PC-9 (cell line): ENCODE results near the gene PTPN22. TPM values are rescaled to one million over a fixed set of nuclear protein-coding genes. Genes with fewer than 3 reads are reported as not detected.

Experiments
- BruUV-seq: library from RNA; stranded (reverse); fragments of 400-500 nt; replicated peaks from 2 replicates; lab custom pipeline; 2021; lab: Mats Ljungman, UMichigan
- CTCF ChIA-PET: fragments of 300-600 bp; sonication (Branson Sonifier 250); formaldehyde crosslinking; loops from one replicate; lab custom pipeline; 2022; ENCODE audit warnings: antibody characterized with exemption; lab: Charles Lee
- POLR2A ChIA-PET: fragments of 300-600 bp; sonication (Branson Sonifier 250); formaldehyde crosslinking; loops from one replicate; lab custom pipeline; 2022; ENCODE audit warnings: antibody characterized with exemption; ENCODE audit not compliant: unreplicated experiment; lab: Charles Lee
- DNase-seq, 2 experiments: peaks; one replicate each; pipeline versions ENCODE4 v3.0.0 to v3.0.0-alpha.2; 2015 to 2022; ENCODE audit warnings: mixed read lengths in 1 of 2
- H2AFZ ChIP-seq: fragments of 200-600 bp; sonication (generic); 2 replicates; pipeline ENCODE4 v1.8.1; 2017; ENCODE audit warnings: antibody characterized with exemption
- H3F3A ChIP-seq: fragments of 200-600 bp; sonication (generic); 2 replicates; pipeline ENCODE4 v1.8.1; 2017; ENCODE audit warnings: antibody characterized with exemption, mild to moderate bottlenecking, low read depth; ENCODE audit not compliant: insufficient read depth
- H3K27ac ChIP-seq: fragments of 200-600 bp; sonication (generic); 2 replicates; pipeline ENCODE4 v1.6.1; 2016; ENCODE audit warnings: mixed run types
- H3K27me3 ChIP-seq: fragments of 200-600 bp; sonication (generic); 2 replicates; pipeline ENCODE4 v1.6.1; 2016; ENCODE audit warnings: low read depth, mixed run types; ENCODE audit not compliant: insufficient read depth
- H3K36me3 ChIP-seq: fragments of 200-600 bp; sonication (generic); 2 replicates; pipeline ENCODE4 v1.6.1; 2016; ENCODE audit warnings: low read depth, mixed run types
- H3K4me1 ChIP-seq: fragments of 200-600 bp; sonication (generic); replicated peaks from 2 replicates; pipeline ENCODE4 v1.6.1; 2016; ENCODE audit warnings: mixed run types; ENCODE audit not compliant: insufficient read depth
- H3K4me2 ChIP-seq: fragments of 200-600 bp; sonication (generic); 2 replicates; pipeline ENCODE4 v1.6.1; 2017; ENCODE audit warnings: mixed run types
- H3K4me3 ChIP-seq: fragments of 200-600 bp; sonication (generic); 2 replicates; pipeline ENCODE4 v1.6.1; 2016; ENCODE audit warnings: mixed run types
- H3K79me2 ChIP-seq: fragments of 200-600 bp; sonication (generic); 2 replicates; pipeline ENCODE4 v1.6.1; 2017; ENCODE audit warnings: low read depth, mixed run types
- H3K9me2 ChIP-seq: fragments of 200-600 bp; sonication (generic); 2 replicates; pipeline ENCODE4 v1.8.1; 2017; ENCODE audit warnings: mild to moderate bottlenecking; ENCODE audit not compliant: insufficient read depth
- H3K9me3 ChIP-seq: fragments of 200-600 bp; sonication (generic); 2 replicates; pipeline ENCODE4 v1.8.1; 2016; ENCODE audit warnings: low read depth; ENCODE audit not compliant: insufficient read depth
- H4K20me1 ChIP-seq: fragments of 200-600 bp; sonication (generic); 2 replicates; pipeline ENCODE4 v1.8.1; 2017; ENCODE audit not compliant: insufficient read depth
- CTCF ChIP-seq: fragments of 200-600 bp; sonication (generic); conservative IDR thresholded peaks from 2 replicates; pipeline ENCODE4 v1.6.1; 2017; ENCODE audit warnings: mixed run types, antibody characterized with exemption, mild to moderate bottlenecking, moderate library complexity
- EZH2 ChIP-seq: fragments of 200-600 bp; sonication (generic); IDR thresholded peaks from 2 replicates; pipeline ENCODE4 v1.8.0; 2017; ENCODE audit warnings: antibody characterized with exemption, low read depth
- intact Hi-C: fragments of 100-400 bp; cut with micrococcal nuclease; formaldehyde crosslinking; loops from one replicate; pipeline ENCODE4 v1.10.0; 2022; ENCODE audit not compliant: unreplicated experiment
- total RNA-seq: library from RNA; stranded (reverse); gene quantifications from 2 replicates; pipeline ENCODE4 v1.2.3, GENCODE V29; 2021

The PTPN22 gene
- total RNA-seq, 1 experiment from 2014 or later = 0.11 TPM

GRCh38 chr1:113860891-113861290 is 10.6 kb downstream of the PTPN22 start:
- DNase-seq = no peak
- Histone ChIP-seq H3K4me1 (no peaks in the 10 kb centered on the region), H3K4me2 (no peak overlapping the region), H3K27ac (no peak overlapping the region), H3K9me3 (no peaks in the 10 kb centered on the region), H3K36me3 (no peaks in the 10 kb centered on the region), H3K9me2 (no peaks in the 10 kb centered on the region), H3K27me3 (no peaks in the 10 kb centered on the region), H3F3A (no peaks in the 10 kb centered on the region), H3K4me3 (no peak overlapping the region), H4K20me1 (no peaks in the 10 kb centered on the region), H3K79me2 (no peaks in the 10 kb centered on the region), H2AFZ (peak overlapping the region; percentile 5)
- no peak for TF ChIP-seq CTCF
- ChIA-PET POLR2A (no interaction called here), CTCF (interaction anchor here (0.6 kb wide), 1 partner anchor 794 kb away, joined by 3 read pairs; no protein-coding TSS in a partner anchor)
- intact Hi-C loops = no loop called here
- no TSS peak for BruUV-seq

DNA sequence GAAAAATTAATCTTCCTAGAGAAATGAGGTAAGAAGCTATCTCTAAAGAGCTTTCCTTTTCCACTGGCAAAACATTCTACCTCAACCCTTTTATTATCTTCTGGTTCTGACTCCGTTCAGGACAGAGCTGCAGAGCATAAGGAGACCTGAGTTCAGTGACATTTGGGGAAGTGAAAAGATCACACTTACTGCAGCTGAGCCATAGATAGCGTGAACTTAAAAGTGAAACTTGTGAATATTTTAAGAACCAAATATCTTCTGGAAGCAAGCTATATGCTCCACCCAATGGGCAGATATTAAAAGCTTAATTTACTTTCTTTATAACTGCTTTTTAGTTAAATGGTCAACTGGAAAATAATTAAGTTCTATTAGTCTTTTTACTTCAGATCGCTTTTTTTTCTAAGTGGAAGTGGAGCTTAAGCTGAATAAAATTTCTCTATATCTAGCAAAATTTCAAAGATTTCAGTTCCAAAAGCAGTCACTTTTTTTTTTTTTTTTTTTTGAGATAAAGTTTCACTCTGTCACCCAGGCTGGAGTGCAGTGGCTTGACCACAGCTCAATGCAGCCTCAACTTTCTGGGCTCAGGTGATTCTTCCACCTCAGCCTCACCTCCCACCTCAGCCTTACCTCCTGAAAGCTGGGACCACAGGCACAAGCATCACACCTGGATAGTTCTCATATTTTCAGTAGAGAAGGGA is 11.9 kb downstream of the PTPN22 start:
- H3K4me2 ChIP-seq = no peak overlapping the region
- H3K4me3 ChIP-seq = no peak overlapping the region
- H3K36me3 ChIP-seq = no peaks in the 10 kb centered on the region
- no peaks in the 10 kb centered on the region for H3K79me2 ChIP-seq
- H3K9me2 ChIP-seq = no peaks in the 10 kb centered on the region
- no peak overlapping the region for H2AFZ ChIP-seq
- ChIA-PET CTCF (no interaction called here), POLR2A (interaction anchor here (0.6 kb wide), 2 partner anchors 9 to 160 kb away, joined by 3 to 6 read pairs; no protein-coding TSS in a partner anchor)
- H3K4me1 ChIP-seq = no peaks in the 10 kb centered on the region
- intact Hi-C loops = no loop called here
- no peaks in the 10 kb centered on the region for H3K27me3 ChIP-seq
- no peak for TF ChIP-seq EZH2
- H3K9me3 ChIP-seq = no peaks in the 10 kb centered on the region
- no peaks in the 10 kb centered on the region for H3F3A ChIP-seq
- H3K27ac ChIP-seq = no peak overlapping the region
- no peaks in the 10 kb centered on the region for H4K20me1 ChIP-seq
- BruUV-seq = no TSS peak
- no peak for DNase-seq

GRCh38 chr1:113858982-113859381 is 12.5 kb downstream of the PTPN22 start:
- no peaks in the 10 kb centered on the region for H3K9me3 ChIP-seq
- ChIA-PET CTCF (no interaction called here), POLR2A (interaction anchor here (0.6 kb wide), 1 partner anchor 9 kb away, joined by 6 read pairs; no protein-coding TSS in a partner anchor)
- H3K9me2 ChIP-seq = no peaks in the 10 kb centered on the region
- DNase-seq = no peak
- no peaks in the 10 kb centered on the region for H4K20me1 ChIP-seq
- intact Hi-C loops = no loop called here
- no peak overlapping the region for H3K27ac ChIP-seq
- H3K4me2 ChIP-seq = no peak overlapping the region
- no TSS peak for BruUV-seq
- TF ChIP-seq CTCF = no peak
- TF ChIP-seq EZH2 = no peak
- H3K4me1 ChIP-seq = no peaks in the 10 kb centered on the region
- no peaks in the 10 kb centered on the region for H3K27me3 ChIP-seq
- H3K79me2 ChIP-seq = no peaks in the 10 kb centered on the region
- H2AFZ ChIP-seq = no peak overlapping the region
- no peaks in the 10 kb centered on the region for H3F3A ChIP-seq
- no peaks in the 10 kb centered on the region for H3K36me3 ChIP-seq
- no peak overlapping the region for H3K4me3 ChIP-seq
